NCI-H510A treated with DMSO at 0.1 percent for 48 hours (cell line): ENCODE results near the gene CCDC8.
"Not testable (repeated sequence)": the region's sequence is repeated elsewhere in the genome, so short reads cannot be mapped to it uniquely, and the experiment has no call there.

Source experiments
- DNase-seq: peaks from one replicate; lab custom pipeline; 2025; lab: John Stamatoyannopoulos, UW

The CCDC8 gene

GRCh38 chr19:46404753-46405468 is 8.5 kb downstream of the CCDC8 start:
- DNase-seq = peak; percentile 11

DNA sequence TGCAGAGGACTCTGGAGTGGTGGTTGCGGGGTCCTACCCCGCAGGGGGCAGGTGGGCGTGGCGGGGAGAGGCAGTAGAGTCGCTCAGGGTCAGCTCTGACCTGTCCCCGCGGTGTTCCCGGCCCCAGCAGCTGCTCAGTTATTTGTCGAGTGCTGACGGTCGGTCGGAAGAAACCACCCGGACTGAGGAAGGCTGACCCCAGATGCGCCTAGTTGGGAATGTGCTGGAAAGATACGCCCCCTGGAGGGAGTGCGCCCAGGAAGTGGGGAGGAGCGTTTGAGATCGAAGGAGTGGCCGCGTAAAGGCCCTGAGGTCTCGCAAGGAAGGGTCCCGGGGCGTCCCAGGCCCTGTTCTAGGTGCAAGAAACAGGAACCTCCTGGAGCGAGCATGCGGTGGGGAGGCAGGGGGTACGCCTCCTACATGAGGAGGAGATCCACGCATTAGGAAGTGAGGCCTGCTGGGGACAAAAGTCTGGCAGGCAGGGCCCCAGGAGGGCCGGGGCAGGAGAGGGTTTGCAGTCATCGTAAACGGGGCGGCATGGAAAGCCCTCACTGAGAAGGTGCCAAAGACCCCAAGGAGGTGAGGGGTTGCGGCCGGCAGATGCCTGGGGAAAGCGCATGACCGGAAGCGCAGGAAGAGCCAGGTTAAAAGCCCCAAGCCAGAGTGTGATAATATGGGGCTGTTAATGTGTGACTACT is 9.2 kb downstream of the CCDC8 start:
- DNase-seq = peak; percentile 32

- no peak for DNase-seq
Measured at GRCh38 chr19:46402725-46403124, 10.6 kb downstream of the CCDC8 start.

DNA sequence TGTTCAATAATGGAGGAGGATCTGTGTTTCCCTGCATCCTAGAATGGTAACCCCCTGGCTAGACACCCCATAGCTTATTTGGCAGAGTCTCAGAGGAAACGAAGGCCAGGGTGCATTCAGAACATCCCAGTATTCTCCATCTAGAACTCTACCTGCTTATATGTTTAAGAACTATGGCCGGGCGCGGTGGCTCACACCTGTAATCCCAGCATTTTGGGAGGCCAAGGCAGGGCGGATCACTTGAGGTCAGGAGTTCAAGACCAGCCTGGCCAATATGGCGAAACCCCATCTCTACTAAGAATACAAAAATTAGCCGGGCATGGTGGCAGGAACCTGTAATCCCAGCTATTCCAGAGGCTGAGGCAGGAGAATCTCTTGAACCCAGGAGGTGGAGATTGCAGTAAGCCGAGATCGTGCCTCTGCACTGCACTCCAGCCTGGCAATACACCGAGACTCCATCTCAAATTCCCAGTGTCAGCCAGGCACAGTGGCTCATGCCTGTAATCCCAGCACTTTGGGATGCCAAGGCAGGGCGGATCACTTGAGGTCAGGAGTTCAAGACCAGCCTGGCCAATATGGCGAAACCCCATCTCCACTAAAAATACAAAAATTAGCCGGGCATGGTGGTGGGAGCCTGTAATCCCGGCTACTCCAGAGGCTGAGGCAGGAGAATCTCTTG is 15.4 kb downstream of the CCDC8 start:
- DNase-seq = not testable (repeated sequence)

DNA sequence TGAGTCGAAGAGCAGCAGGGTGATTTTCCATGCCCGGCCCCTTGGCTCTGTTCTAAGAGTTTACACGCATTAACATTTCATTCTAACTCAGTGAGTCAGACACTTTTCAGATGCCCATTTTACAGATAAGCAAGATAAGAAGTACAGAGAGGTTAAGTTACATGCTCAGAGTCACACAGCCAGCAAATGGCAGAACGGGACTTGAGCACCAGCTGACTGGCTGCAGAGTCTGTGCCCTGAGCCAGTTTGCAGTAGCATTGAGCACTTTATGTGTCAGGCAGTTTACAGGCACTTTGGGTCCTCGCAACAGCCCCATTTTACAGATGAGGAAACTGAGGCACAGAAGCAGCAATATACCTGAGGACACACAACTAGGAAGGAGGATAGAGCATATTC is 19.0 kb downstream of the CCDC8 start:
- no peak for DNase-seq

DNA sequence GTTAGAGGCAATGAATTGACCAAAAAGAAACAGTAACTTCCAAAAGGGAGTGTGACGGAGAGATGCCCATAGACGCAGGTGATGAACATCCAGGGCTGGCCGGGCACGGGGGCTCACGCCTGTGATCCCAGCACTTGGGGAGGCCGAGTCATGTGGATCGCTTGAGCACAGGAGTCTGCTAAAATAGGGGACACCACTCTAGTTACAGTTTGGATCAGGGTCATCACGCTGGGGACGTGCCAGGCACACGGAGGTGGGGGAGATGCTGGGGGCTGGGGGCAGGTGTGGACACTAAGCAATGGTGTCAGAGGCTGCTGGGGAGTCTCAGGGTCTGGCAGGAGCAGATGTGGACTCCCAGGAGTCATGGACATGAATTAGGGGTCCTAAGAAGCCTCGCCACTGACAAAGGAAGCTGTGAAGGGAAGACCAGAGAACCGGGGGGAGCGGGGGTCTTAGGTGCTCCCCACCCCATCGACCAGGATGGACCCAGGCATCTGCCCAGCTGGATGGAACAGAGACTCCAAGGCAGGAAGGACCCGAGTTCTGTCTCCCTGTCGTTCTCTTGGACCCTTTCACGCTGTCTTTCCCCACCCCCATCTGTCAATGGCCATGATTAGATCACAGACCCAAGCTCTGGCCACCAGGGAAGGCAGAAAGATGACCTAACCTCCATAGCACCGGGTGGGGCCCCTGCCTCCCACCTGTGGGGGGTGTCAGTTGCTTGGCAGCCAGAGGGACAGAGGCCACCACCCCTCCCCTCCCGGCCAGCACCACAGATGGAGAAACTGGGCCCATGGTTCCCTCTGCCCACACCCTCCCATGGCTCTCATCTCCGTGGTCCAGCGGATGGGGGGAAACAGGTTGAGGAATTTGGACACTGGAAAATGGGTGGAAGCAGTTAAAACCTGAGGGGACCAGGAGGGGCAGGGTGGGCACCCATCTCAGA is 19.6 kb downstream of the CCDC8 start:
- DNase-seq = no peak

GRCh38 chr19:46392837-46393236 is 20.5 kb downstream of the CCDC8 start:
- DNase-seq = no peak

- DNase-seq = no peak
Measured at GRCh38 chr19:46392252-46392801, 21.0 kb downstream of the CCDC8 start.

GRCh38 chr19:46391296-46392251 is 21.8 kb downstream of the CCDC8 start:
- DNase-seq = no peak

GRCh38 chr19:46390866-46391265 is 22.5 kb downstream of the CCDC8 start:
- DNase-seq = no peak

GRCh38 chr19:46390121-46390858 is 23.1 kb downstream of the CCDC8 start:
- no peak for DNase-seq

GRCh38 chr19:46388311-46389095 is 24.9 kb downstream of the CCDC8 start:
- DNase-seq = no peak

- DNase-seq = no peak
Measured at GRCh38 chr19:46387713-46388130, 25.6 kb downstream of the CCDC8 start.

- DNase-seq = no peak
Measured at GRCh38 chr19:46386996-46387712, 26.2 kb downstream of the CCDC8 start.

- no peak for DNase-seq
Measured at GRCh38 chr19:46386151-46386550, 27.2 kb downstream of the CCDC8 start.

- DNase-seq = no peak
Measured at GRCh38 chr19:46385636-46386035, 27.7 kb downstream of the CCDC8 start.

- no peak for DNase-seq
Measured at GRCh38 chr19:46384396-46384795, 29.0 kb downstream of the CCDC8 start.

GRCh38 chr19:46383846-46384245 is 29.5 kb downstream of the CCDC8 start:
- no peak for DNase-seq
